Endodermal cell (in vitro differentiated cells): ENCODE data around the gene BRD7. TPM values are rescaled to one million over a fixed set of nuclear protein-coding genes. Genes with fewer than 3 reads are reported as not detected.
A peak's percentile ranks its signal among the peaks of the same experiment; 100 is the strongest.

Experiments
- DNase-seq: peaks from one replicate; pipeline ENCODE4 v3.0.0-alpha.2; 2017
- H3K27ac ChIP-seq: 2 replicates; pipeline ENCODE4 v1.5.1; 2013; ENCODE audit warnings: mild to moderate bottlenecking, low read depth, low read length, moderate library complexity
- H3K27me3 ChIP-seq: 2 replicates; pipeline ENCODE4 v1.6.1; 2013; ENCODE audit warnings: mild to moderate bottlenecking, low read length, moderate library complexity; ENCODE audit not compliant: insufficient read depth, control insufficient read depth, poor library complexity, severe bottlenecking
- H3K36me3 ChIP-seq: 2 replicates; pipeline ENCODE4 v1.7.0; 2013; ENCODE audit warnings: mild to moderate bottlenecking, low read length, moderate library complexity; ENCODE audit not compliant: control insufficient read depth, insufficient read depth
- H3K4me1 ChIP-seq: one replicate; pipeline ENCODE4 v1.7.0; 2013; ENCODE audit warnings: low read length; ENCODE audit not compliant: control insufficient read depth, insufficient read depth
- H3K4me3 ChIP-seq: 2 replicates; pipeline ENCODE4 v1.5.1; 2013; ENCODE audit warnings: mild to moderate bottlenecking, low read length, moderate library complexity
- H3K9ac ChIP-seq: 2 replicates; pipeline ENCODE4 v1.6.1; 2013; ENCODE audit warnings: mild to moderate bottlenecking, low read length, moderate library complexity; ENCODE audit not compliant: poor library complexity, severe bottlenecking; ENCODE audit errors: extremely low read depth
- H3K9me3 ChIP-seq: 2 replicates; pipeline ENCODE4 v1.6.1; 2013; ENCODE audit warnings: mild to moderate bottlenecking, low read length, moderate library complexity; ENCODE audit not compliant: control insufficient read depth
- H3K27ac Mint-ChIP-seq: 2 replicates; pipeline ENCODE4 v1.8.0; 2020; ENCODE audit warnings: mixed read lengths
- H3K27me3 Mint-ChIP-seq: 2 replicates; pipeline ENCODE4 v1.8.0; 2021; ENCODE audit warnings: mild to moderate bottlenecking, mixed read lengths; ENCODE audit not compliant: insufficient read depth
- H3K36me3 Mint-ChIP-seq: 2 replicates; pipeline ENCODE4 v1.8.0; 2020; ENCODE audit warnings: low read depth, mixed read lengths
- H3K4me1 Mint-ChIP-seq: 2 replicates; pipeline ENCODE4 v1.8.0; 2020; ENCODE audit warnings: mixed read lengths
- H3K4me3 Mint-ChIP-seq: 2 replicates; pipeline ENCODE4 v1.8.0; 2020; ENCODE audit warnings: mild to moderate bottlenecking, moderate library complexity, mixed read lengths
- H3K9me3 Mint-ChIP-seq: 2 replicates; pipeline ENCODE4 v1.8.0; 2020; ENCODE audit warnings: mild to moderate bottlenecking, mixed read lengths
- WGBS, 2 experiments: methylation state at CpG; one replicate each; pipeline versions ENCODE4 v1.1.5 to v1.1.7; 2013; ENCODE audit warnings: missing lambda C conversion rate in 2 of 2, mixed read lengths in 1 of 2; ENCODE audit not compliant: insufficient coverage in 1 of 2, insufficient read length in 1 of 2; 5-methylcytosine and 5-hydroxymethylcytosine counted together
- total RNA-seq, 2 donors: library from RNA; stranded (reverse); fragmentation: NEBNext Ultra II Directional in 1 of 2; extraction: Animal tissue kit (Norgen Biotek cat#: 25700) in 1 of 2; gene quantifications; 2 replicates in 1 of 2; 3 replicates in 1 of 2; pipeline ENCODE4 v1.2.1, GENCODE V29; 2021
- TF ChIP-seq, protein P1 (sequence below): fragments of 200-600 bp; sonication (generic); conservative IDR thresholded peaks from 2 replicates; pipeline ENCODE4 v1.5.0; 2021; ENCODE audit warnings: antibody characterized with exemption, mild to moderate bottlenecking

BRD7 gene
- total RNA-seq, 2 donors from 2014 or later: 125 to 163 TPM

DNA sequence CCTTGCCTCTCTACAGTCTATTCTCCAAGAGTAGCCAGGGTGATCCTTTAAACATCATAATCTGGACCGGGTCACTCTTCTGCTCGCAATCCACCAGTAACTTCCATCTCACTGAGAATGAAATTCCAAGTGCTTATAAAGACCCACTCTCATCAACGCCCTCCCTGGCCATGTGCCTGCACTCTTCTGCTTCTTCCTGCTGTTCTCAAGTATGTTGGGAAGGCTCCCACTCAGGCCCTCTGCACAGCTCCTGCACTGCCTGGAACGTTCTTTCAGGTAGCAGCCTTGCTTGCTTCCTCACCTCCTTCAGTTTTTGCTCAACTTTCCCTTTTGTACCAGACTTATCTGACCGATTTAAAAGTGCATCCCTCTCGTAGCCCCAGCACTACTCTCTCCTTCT lies 44.4 kb downstream of the BRD7 start:
- Mint-ChIP-seq H3K4me1 (peaks cover 1% of the 10 kb centered on the region), H3K36me3 (peaks cover 66% of the 10 kb centered on the region), H3K9me3 (no peaks in the 10 kb centered on the region), H3K27me3 (no peaks in the 10 kb centered on the region), H3K4me3 (no peak overlapping the region), H3K27ac (peak overlapping the region; percentile 14)
- H3K4me1 ChIP-seq: no peaks in the 10 kb centered on the region
- H3K36me3 ChIP-seq: peaks cover 95% of the 10 kb centered on the region
- no peak overlapping the region for H3K27ac ChIP-seq
- WGBS, 2 experiments: 89 to 94% methylated on average over 6 of the region's 6 CpGs
- H3K27me3 ChIP-seq: no peaks in the 10 kb centered on the region
- no peak overlapping the region for H3K4me3 ChIP-seq
- no peak overlapping the region for H3K9ac ChIP-seq
- no peak for DNase-seq
- TF ChIP-seq, protein P1, sequence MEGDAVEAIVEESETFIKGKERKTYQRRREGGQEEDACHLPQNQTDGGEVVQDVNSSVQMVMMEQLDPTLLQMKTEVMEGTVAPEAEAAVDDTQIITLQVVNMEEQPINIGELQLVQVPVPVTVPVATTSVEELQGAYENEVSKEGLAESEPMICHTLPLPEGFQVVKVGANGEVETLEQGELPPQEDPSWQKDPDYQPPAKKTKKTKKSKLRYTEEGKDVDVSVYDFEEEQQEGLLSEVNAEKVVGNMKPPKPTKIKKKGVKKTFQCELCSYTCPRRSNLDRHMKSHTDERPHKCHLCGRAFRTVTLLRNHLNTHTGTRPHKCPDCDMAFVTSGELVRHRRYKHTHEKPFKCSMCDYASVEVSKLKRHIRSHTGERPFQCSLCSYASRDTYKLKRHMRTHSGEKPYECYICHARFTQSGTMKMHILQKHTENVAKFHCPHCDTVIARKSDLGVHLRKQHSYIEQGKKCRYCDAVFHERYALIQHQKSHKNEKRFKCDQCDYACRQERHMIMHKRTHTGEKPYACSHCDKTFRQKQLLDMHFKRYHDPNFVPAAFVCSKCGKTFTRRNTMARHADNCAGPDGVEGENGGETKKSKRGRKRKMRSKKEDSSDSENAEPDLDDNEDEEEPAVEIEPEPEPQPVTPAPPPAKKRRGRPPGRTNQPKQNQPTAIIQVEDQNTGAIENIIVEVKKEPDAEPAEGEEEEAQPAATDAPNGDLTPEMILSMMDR: no peak
- no peaks in the 10 kb centered on the region for H3K9me3 ChIP-seq

DNA sequence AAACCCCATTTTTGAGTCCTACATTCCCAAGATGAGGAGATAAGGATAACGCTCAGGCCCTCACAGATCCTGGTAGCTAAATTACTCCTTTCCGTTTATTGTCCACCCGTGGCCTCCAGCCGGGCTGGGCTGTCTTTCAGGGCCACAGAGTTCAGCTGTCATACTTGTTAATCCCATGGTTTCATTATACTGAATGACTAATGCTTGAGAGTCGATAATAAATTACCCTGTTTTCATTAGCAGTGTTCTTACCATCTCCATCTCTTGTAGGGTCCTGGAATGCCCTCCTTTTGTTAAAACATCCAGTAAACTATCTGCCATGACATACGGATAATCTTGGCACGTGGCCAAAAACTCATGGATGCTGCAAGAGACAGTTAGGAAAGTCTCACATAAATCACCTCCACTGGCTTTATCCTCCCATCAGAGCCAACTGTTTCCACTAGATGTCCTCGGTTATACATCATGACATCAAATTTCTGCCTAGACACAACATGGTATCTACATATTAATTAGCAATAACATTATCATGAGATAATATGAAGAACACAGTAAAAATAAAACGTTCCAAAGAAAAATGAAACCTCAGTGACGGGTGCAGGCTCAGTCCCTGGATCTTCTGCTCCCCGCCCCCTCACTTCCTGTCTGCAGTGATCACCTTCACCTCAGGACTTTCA lies 45.3 kb downstream of the BRD7 start:
- Mint-ChIP-seq H3K4me1 (peaks cover 3% of the 10 kb centered on the region), H3K27me3 (no peaks in the 10 kb centered on the region), H3K9me3 (no peaks in the 10 kb centered on the region), H3K27ac (peak overlapping the region; percentile 73), H3K4me3 (no peak overlapping the region), H3K36me3 (peaks cover 64% of the 10 kb centered on the region)
- Histone ChIP-seq H3K36me3 (peaks cover 95% of the 10 kb centered on the region), H3K9ac (no peak overlapping the region), H3K27me3 (no peaks in the 10 kb centered on the region), H3K27ac (no peak overlapping the region), H3K4me1 (no peaks in the 10 kb centered on the region), H3K4me3 (no peak overlapping the region), H3K9me3 (no peaks in the 10 kb centered on the region)
- 95% methylated on average over 11 of the region's 11 CpGs for WGBS, 2 experiments
- no peak for DNase-seq
- TF ChIP-seq, protein P1: peak; percentile 61

DNA sequence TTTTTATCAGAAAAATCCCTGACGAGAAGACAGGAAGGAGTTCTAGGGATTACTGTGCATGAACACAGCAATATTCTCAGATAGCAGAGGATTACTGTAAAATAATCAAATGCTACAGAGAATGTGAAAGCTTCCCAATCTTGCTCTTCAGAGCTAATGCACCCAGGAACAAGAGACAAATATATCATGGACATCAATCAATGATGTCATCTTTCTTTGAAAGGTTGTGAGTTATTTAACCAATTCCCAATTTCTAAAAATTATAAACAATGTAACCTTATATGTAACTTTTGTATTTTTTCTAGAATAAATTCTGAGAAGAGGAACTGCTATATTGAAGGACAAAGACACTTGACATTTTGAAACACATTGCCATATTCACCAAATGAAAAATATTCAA lies 46.5 kb downstream of the BRD7 start:
- no peaks in the 10 kb centered on the region for H3K9me3 ChIP-seq
- Mint-ChIP-seq H3K36me3 (peaks cover 67% of the 10 kb centered on the region), H3K4me3 (no peak overlapping the region), H3K27ac (no peak overlapping the region), H3K4me1 (peaks cover 8% of the 10 kb centered on the region), H3K27me3 (no peaks in the 10 kb centered on the region), H3K9me3 (no peaks in the 10 kb centered on the region)
- TF ChIP-seq, protein P1: no peak
- H3K4me3 ChIP-seq: no peak overlapping the region
- peaks cover 92% of the 10 kb centered on the region for H3K36me3 ChIP-seq
- no peak overlapping the region for H3K27ac ChIP-seq
- no peaks in the 10 kb centered on the region for H3K27me3 ChIP-seq
- WGBS, 2 experiments: 94 to 100% methylated on average over 1 of the region's 1 CpG
- no peaks in the 10 kb centered on the region for H3K4me1 ChIP-seq
- no peak overlapping the region for H3K9ac ChIP-seq
- DNase-seq: no peak
